ENCODE results near the gene CHCHD2. TPM values are rescaled to one million over a fixed set of nuclear protein-coding genes. Genes with fewer than 3 reads are reported as not detected.
"Not testable (repeated sequence)": the region's sequence is repeated elsewhere in the genome, so short reads cannot be mapped to it uniquely, and the experiment has no call there.

Gene CHCHD2
- total RNA-seq, 8 experiments from 2014 or later: 1.4 to 572 (median 255) TPM

DNA sequence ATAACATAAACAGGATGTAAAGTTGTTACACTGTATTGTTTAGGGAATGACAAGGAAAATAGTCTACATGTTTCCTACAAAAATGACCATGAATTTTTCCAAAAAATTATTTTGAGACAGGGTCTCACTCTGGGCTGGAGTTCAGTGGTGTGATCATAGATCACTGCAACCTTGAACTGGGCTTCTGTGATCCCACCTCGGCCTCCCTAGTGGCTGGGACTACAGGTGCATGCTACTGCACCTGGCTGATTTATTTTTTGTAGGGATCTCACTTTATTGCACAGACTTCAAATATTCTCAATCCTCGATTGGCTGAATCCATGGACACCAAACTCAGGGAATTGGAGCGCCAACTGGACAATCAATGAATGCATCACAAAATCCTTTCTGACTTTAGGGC, 6.6 kb downstream of the CHCHD2 start:
- WGBS, 10 experiments: 50 to 100% (median 90%) methylated on average over 1 to 3 of the region's 3 CpGs; no CpG with 5 or more reads in 1 of the 10 experiments
- in situ Hi-C loops (cut with MboI; ENCODE audit: low pct_unique_long_range_greater_than_20kb in 2 of 9, low sequenced_read_pairs in 9 of 9, unreplicated experiment in 9 of 9): loop anchor here in 1 of 9 experiments (25.0 kb wide), 1 partner anchor 462 kb away; no protein-coding TSS in a partner anchor
- Histone ChIP-seq H3K27ac (no peak overlapping the region), H3K4me3 (no peak overlapping the region), H3K4me1 (replicated peaks in 1 of 2) (no peaks in the 10 kb centered on the region)
- no peak for ATAC-seq (replicated peaks in 6 of 8)

DNA sequence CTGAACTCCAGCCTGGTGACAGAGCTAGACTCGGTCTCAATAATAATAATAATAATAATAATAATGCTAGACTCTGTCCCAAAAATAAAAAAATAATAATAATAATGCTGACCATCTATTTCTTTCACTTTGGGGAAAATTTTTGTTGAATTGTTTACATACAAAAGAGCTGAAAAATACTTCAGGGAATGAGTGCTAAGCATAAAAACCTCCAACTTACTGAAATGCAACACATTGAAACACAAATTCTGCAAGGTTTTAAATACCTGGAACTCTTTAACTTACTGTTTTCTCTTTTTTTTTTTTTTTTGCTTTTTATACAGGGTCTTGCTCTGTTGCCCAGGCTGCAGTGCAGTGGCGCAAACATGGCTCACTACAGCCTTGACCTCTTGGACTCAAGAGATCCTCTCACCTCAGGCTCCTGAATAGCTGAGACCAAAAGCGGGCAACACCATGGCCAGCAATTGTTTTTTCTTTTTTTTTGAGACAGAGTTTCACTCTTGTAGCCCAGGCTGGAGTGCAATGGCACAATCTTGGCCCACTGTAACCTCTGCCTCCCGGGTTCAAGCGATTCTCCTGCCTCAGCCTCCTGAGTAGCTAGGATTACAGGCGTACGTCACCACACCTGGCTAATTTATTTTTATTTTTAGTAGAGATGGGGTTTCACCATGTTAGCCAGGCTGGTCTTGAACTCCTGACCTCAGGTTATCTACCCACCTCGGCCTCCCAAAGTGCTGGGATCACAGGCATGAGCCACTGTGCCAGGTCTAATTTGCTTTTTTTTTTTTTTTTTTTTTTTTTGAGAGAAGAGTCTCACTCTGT, 7.9 kb downstream of the CHCHD2 start:
- not testable (repeated sequence) for H3K4me1 ChIP-seq (replicated peaks in 1 of 2); ATAC-seq (replicated peaks in 6 of 8); H3K4me3 ChIP-seq; H3K27ac ChIP-seq
- 71 to 100% (median 76%) methylated on average over 2 to 7 of the region's 8 CpGs; no CpG with 5 or more reads in 2 of the 10 experiments for WGBS, 10 experiments
- in situ Hi-C loops (cut with MboI; ENCODE audit: low pct_unique_long_range_greater_than_20kb in 2 of 9, low sequenced_read_pairs in 9 of 9, unreplicated experiment in 9 of 9): loop anchor here in 1 of 9 experiments (25.0 kb wide), 1 partner anchor 461 kb away; no protein-coding TSS in a partner anchor

DNA sequence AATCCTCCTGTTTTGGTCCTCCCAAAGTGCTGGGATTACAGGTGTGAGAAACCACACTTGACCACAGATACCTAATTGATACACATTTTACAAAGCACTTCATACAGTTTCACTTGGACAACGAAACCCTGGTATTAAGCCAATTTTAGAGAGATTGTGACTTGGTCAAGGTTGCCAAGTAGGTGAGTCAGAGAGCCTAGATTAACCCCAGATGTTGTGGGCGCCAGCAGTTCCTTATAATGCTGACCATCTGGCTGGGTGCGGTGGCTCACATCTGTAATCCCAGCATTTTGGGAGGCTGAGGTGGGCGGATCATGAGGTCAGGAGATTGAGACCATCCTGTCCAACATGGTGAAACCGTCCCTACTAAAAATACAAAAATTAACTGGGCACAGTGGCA, 8.6 kb downstream of the CHCHD2 start:
- WGBS, 10 experiments: 0 to 91% (median 73%) methylated on average over 1 to 5 of the region's 5 CpGs; no CpG with 5 or more reads in 2 of the 10 experiments
- in situ Hi-C loops (cut with MboI; ENCODE audit: low pct_unique_long_range_greater_than_20kb in 2 of 9, low sequenced_read_pairs in 9 of 9, unreplicated experiment in 9 of 9): loop anchor here in 1 of 9 experiments (25.0 kb wide), 1 partner anchor 460 kb away; no protein-coding TSS in a partner anchor
- Histone ChIP-seq H3K27ac (no peak overlapping the region), H3K4me3 (no peak overlapping the region), H3K4me1 (replicated peaks in 1 of 2) (no peaks in the 10 kb centered on the region)
- ATAC-seq (replicated peaks in 6 of 8): peak in 3 of 8 experiments; percentile 3 to 69 (median 65)

DNA sequence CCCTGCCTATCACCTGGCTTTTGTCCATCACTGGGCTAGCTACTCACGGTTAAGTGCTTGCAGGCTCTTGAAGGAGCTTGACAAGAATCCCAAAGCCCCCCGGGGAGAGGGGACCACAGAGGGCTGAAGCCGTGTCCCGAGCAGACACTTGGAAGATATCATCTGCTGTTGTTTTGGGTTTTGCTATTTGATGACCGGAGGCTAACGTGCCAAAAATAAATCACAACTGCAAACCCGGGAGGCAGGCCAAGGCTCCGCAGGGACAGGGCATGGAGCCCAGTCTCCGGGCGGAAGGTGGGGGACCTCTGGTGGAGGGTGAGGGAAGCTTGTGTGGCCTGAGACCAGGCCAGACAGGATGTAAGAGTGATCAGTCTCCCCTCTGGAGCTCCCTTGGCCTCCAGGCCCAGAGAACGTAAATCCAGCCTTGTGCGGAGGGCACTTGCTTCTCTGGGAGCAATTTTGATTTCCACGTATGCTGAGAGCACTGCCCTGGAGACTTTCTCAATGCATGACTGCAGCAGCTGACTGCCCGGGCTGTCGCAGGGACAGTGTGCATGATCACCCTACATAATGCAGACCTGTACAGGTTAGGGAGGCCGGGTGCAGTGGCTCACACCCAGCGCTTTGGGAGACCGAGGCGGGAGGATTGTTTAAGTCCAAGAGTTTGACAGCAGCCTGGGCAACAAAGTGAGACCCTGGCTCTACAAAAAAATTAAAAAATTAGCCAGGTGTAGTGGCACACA, 13.3 kb downstream of the CHCHD2 start, which contains the start of gene PHKG1:
TSS of gene PHKG1 (minus strand) at position 164 of the 743 bp plus-strand sequence. CDS start 4,011 bp downstream, outside the sequence.
- ATAC-seq (replicated peaks in 6 of 8): peak in 4 of 8 experiments; percentile 43 to 88 (median 84)
- no peak within 1 kb of the TSS for H3K27ac ChIP-seq
- no peaks in the 10 kb centered on the region for H3K4me1 ChIP-seq (replicated peaks in 1 of 2)
- in situ Hi-C loops (cut with MboI; ENCODE audit: low pct_unique_long_range_greater_than_20kb in 2 of 9, low sequenced_read_pairs in 9 of 9, unreplicated experiment in 9 of 9): loop anchor here in 1 of 9 experiments (25.0 kb wide), 1 partner anchor 456 kb away; no protein-coding TSS in a partner anchor
- 10 to 90% (median 60%) methylated on average over 1 to 11 of the region's 19 CpGs; no CpG with 5 or more reads in 1 of the 10 experiments for whole genome bisulfite sequencing, 10 experiments
- no peak within 1 kb of the TSS for H3K4me3 ChIP-seq

- not testable (repeated sequence) for ATAC-seq (replicated peaks in 6 of 8)
Measured at GRCh38 chr7:56092388-56092787, 13.9 kb downstream of the CHCHD2 start.

DNA sequence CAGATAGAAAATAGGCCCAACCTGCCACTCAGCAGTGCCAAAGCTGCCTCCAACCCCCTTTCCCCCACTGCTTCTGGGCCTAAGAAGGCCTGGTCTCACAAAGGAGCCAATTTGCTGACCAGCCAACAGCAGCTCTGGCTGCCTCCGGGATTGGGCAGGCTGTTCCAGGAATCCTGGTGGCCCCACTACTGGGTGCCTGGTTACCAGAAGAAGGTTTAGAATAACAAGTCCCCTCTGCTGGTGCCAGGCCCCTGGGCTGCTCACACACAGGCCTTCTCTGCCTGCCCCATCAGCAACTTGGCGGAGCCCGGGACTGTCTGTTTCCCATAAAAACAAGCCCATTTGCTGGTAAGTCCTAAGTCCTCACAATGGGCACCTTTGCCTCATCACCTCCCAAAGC, 14.7 kb downstream of the CHCHD2 start:
- no peak overlapping the region for H3K27ac ChIP-seq
- WGBS, 10 experiments: 47 to 100% (median 100%) methylated on average over 1 to 3 of the region's 3 CpGs; no CpG with 5 or more reads in 5 of the 10 experiments
- H3K4me1 ChIP-seq (replicated peaks in 1 of 2): no peaks in the 10 kb centered on the region
- ATAC-seq (replicated peaks in 6 of 8): peak in 4 of 8 experiments; percentile 6 to 79 (median 17)
- H3K4me3 ChIP-seq: no peak overlapping the region
- in situ Hi-C loops (cut with MboI; ENCODE audit: low pct_unique_long_range_greater_than_20kb in 2 of 9, low sequenced_read_pairs in 9 of 9, unreplicated experiment in 9 of 9): loop anchor here in 1 of 9 experiments (25.0 kb wide), 1 partner anchor 454 kb away; no protein-coding TSS in a partner anchor

More at GRCh38 chr7:56092388-56092787, 13.9 kb downstream of the CHCHD2 start:
- in situ Hi-C loops (cut with MboI; ENCODE audit: low pct_unique_long_range_greater_than_20kb in 2 of 9, low sequenced_read_pairs in 9 of 9, unreplicated experiment in 9 of 9): loop anchor here in 1 of 9 experiments (25.0 kb wide), 1 partner anchor 455 kb away; no protein-coding TSS in a partner anchor
- H3K4me3 ChIP-seq; H3K27ac ChIP-seq; H3K4me1 ChIP-seq (replicated peaks in 1 of 2): not testable (repeated sequence)
- 0 to 100% (median 92%) methylated on average over 1 to 5 of the region's 6 CpGs; no CpG with 5 or more reads in 4 of the 10 experiments for WGBS, 10 experiments

- in situ Hi-C loops (cut with MboI; ENCODE audit: low pct_unique_long_range_greater_than_20kb in 2 of 9, low sequenced_read_pairs in 9 of 9, unreplicated experiment in 9 of 9): loop anchor here in 1 of 9 experiments (25.0 kb wide), 1 partner anchor 450 kb away; no protein-coding TSS in a partner anchor
- H3K27ac ChIP-seq: no peak overlapping the region
- no peak overlapping the region for H3K4me3 ChIP-seq
- ATAC-seq (replicated peaks in 6 of 8): no peak
- no peaks in the 10 kb centered on the region for H3K4me1 ChIP-seq (replicated peaks in 1 of 2)
- WGBS, 10 experiments: 90 to 100% (median 98%) methylated on average over 1 to 8 of the region's 16 CpGs; no CpG with 5 or more reads in 6 of the 10 experiments
Measured at GRCh38 chr7:56087445-56087844, 18.8 kb downstream of the CHCHD2 start.

DNA sequence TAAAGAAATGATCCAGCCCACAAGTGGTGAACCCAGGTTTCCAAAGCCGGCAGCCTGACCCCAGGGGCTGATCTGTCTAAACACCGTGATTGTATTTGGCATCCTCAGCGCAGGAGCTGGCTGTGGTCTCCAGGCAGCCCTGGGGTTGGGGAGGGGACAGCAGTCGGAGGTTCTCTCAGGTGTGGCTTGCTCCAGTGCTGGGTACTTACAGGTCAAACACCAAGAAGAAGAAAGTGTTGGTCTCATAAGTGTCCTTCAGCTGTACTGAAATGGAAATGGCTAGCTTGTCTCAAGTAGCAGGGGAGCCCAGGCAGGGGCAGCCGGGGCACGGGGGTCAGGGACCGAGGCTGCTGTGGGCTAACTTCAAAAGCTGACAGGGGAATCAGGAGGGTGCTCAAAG, 19.5 kb downstream of the CHCHD2 start:
- H3K4me1 ChIP-seq (replicated peaks in 1 of 2): no peaks in the 10 kb centered on the region
- no peak overlapping the region for H3K27ac ChIP-seq
- in situ Hi-C loops (cut with MboI; ENCODE audit: low pct_unique_long_range_greater_than_20kb in 2 of 9, low sequenced_read_pairs in 9 of 9, unreplicated experiment in 9 of 9): loop anchor here in 1 of 9 experiments (25.0 kb wide), 1 partner anchor 449 kb away; no protein-coding TSS in a partner anchor
- 74 to 96% (median 86%) methylated on average over 1 to 6 of the region's 7 CpGs; no CpG with 5 or more reads in 6 of the 10 experiments for WGBS, 10 experiments
- H3K4me3 ChIP-seq: no peak overlapping the region
- ATAC-seq (replicated peaks in 6 of 8): no peak

DNA sequence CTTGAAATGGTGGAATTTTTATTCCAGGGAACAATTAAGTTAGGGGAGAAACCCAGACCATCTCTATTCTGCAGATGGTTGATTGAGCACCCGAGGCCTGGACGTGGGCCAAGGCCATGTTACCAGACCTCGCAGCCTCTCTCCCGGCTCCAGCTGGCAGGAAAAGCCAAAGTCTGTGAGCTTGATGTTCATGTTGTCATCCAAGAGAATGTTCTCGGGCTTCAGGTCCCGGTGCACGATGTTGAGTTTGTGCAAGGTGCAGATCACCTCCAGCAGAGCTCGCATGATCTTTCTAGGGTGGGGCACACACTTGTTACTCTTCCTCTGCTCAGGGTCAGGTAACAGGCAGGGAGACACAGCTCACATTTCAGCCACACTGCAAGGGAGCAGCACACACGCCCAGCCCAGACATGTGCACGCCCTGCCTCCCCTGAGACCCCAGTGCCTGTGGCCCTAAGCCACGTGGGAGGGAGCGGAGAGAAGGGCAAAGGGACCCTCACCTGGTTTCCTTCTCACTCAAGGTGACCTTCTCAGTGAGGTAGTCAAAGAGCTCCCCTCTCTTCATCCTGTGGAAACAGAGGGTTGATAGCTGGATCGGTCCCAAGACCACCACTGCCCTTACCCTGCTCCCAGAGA, 23.0 kb downstream of the CHCHD2 start:
- H3K4me1 ChIP-seq (replicated peaks in 1 of 2): no peaks in the 10 kb centered on the region
- no peak overlapping the region for H3K27ac ChIP-seq
- no peak overlapping the region for H3K4me3 ChIP-seq
- ATAC-seq (replicated peaks in 6 of 8): peak in 3 of 8 experiments; percentile 39 to 45 (median 44)
- 22 to 100% (median 94%) methylated on average over 1 to 6 of the region's 13 CpGs; no CpG with 5 or more reads in 4 of the 10 experiments for WGBS, 10 experiments
- in situ Hi-C loops (cut with MboI; ENCODE audit: low pct_unique_long_range_greater_than_20kb in 2 of 9, low sequenced_read_pairs in 9 of 9, unreplicated experiment in 9 of 9): loop anchor here in 1 of 9 experiments (25.0 kb wide), 1 partner anchor 446 kb away; no protein-coding TSS in a partner anchor

DNA sequence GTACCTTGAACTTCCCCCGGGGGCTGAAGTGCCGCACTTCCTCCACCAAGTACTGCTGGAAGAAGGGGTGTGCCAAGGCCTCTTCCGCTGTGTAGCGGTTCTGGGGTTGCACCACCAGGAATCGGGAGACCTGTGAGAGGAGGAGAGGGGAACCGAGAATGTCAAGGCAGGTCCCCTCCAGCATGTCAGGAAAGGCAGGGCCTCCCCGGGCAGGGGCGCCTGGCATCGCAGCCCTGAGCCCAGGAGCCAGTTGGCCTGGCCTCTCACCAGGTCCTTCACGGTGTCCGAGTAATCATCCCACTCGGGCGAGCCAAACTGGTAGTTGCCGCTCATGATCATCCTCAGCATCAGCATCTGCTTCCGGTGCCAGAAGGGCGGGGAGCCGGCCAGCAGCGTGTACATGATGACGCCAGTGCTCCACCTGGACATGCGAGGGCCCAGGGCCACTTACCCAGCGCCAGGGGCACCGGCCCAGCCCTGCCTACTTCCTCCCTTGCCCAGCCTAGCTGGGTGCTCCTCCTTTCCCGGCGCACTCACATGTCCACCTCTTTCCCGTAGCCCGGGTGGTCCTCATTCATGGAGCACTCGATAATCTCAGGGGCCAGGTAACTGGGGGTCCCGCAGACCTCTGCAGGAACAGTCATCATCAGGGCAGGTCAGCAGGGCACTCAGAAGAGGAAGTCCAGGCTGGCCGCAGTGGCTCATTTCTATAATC, 24.5 kb downstream of the CHCHD2 start:
- Histone ChIP-seq H3K27ac (no peak overlapping the region), H3K4me1 (replicated peaks in 1 of 2) (no peaks in the 10 kb centered on the region), H3K4me3 (no peak overlapping the region)
- ATAC-seq (replicated peaks in 6 of 8): no peak
- in situ Hi-C loops (cut with MboI; ENCODE audit: low pct_unique_long_range_greater_than_20kb in 2 of 9, low sequenced_read_pairs in 9 of 9, unreplicated experiment in 9 of 9): loop anchor here in 1 of 9 experiments (25.0 kb wide), 1 partner anchor 444 kb away; no protein-coding TSS in a partner anchor
- 60 to 100% (median 93%) methylated on average over 2 to 11 of the region's 29 CpGs; no CpG with 5 or more reads in 4 of the 10 experiments for WGBS, 10 experiments

- not testable (repeated sequence) for ATAC-seq (replicated peaks in 6 of 8); H3K4me1 ChIP-seq (replicated peaks in 1 of 2); H3K4me3 ChIP-seq; H3K27ac ChIP-seq
- 93 to 100% (median 100%) methylated on average over 1 to 6 of the region's 28 CpGs; no CpG with 5 or more reads in 7 of the 10 experiments for WGBS, 10 experiments
- in situ Hi-C loops (cut with MboI; ENCODE audit: low pct_unique_long_range_greater_than_20kb in 2 of 9, low sequenced_read_pairs in 9 of 9, unreplicated experiment in 9 of 9): loop anchor here in 1 of 9 experiments (25.0 kb wide), 1 partner anchor 444 kb away; no protein-coding TSS in a partner anchor
Measured at GRCh38 chr7:56080726-56081435, 25.4 kb downstream of the CHCHD2 start.
